K562 (cell line): Measurements from ENCODE around the gene SRBD1.

Experiments
- MXI1 ChIP-seq: IDR thresholded peaks from 2 replicates; pipeline ENCODE4 v1.6.1; 2011; ENCODE audit warnings: low read depth, mild to moderate bottlenecking, improper control_type of control experiment, low read length
- MYC ChIP-seq, 2 experiments: fragments of 250-450 bp in 1 of 2; sonication (Bioruptor Pico) in 1 of 2; IDR thresholded peaks; 2 replicates each; pipeline versions ENCODE4 v1.5.1 to v1.6.1; 2012 to 2021; ENCODE audit warnings: low read depth in 2 of 2, borderline replicate concordance in 1 of 2, improper control_type of control experiment in 1 of 2, low read length in 1 of 2, mild to moderate bottlenecking in 1 of 2, moderate library complexity in 1 of 2
- NFIC ChIP-seq: fragments of 450-650 bp; IDR thresholded peaks from 2 replicates; pipeline ENCODE4 v1.6.1; 2017; ENCODE audit warnings: mild to moderate bottlenecking, inconsistent platforms
- RBFOX2 ChIP-seq: fragments of 200-400 bp; formaldehyde crosslinking; IDR thresholded peaks from 2 replicates; pipeline ENCODE4 v1.6.1; 2017; ENCODE audit warnings: low read depth, mild to moderate bottlenecking, low read length, moderate library complexity
- SIN3A ChIP-seq, 2 experiments: fragments of 150-350 bp in 1 of 2; IDR thresholded peaks; 2 replicates each; pipeline ENCODE4 v1.6.1; 2011 to 2016; ENCODE audit warnings: borderline replicate concordance in 2 of 2, low read depth in 2 of 2, low read length in 2 of 2, mild to moderate bottlenecking in 2 of 2, moderate library complexity in 2 of 2; ENCODE audit not compliant: control insufficient read depth in 1 of 2
- TAF1 ChIP-seq: IDR thresholded peaks from 2 replicates; pipeline ENCODE4 v1.6.1; 2011; ENCODE audit warnings: mild to moderate bottlenecking, low read length, moderate library complexity; ENCODE audit not compliant: insufficient read depth, control insufficient read depth, severe bottlenecking; ENCODE audit errors: extremely low read depth
- ZNF318 ChIP-seq, 2 experiments: fragments of 450-650 bp; IDR thresholded peaks; 2 replicates each; pipeline ENCODE4 v1.6.1; 2016; ENCODE audit warnings: mild to moderate bottlenecking in 2 of 2, borderline replicate concordance in 1 of 2, low read depth in 1 of 2, moderate library complexity in 1 of 2
- ZNF41 ChIP-seq: fragments of 250-450 bp; sonication (Bioruptor Pico); conservative IDR thresholded peaks from 2 replicates; pipeline ENCODE4 v1.4.0; 2020; ENCODE audit warnings: mild to moderate bottlenecking
- ZNF764 ChIP-seq: fragments of 250-450 bp; sonication (Bioruptor Pico); IDR thresholded peaks from 2 replicates; pipeline ENCODE4 v1.4.0; 2020; ENCODE audit warnings: low read depth, mild to moderate bottlenecking, moderate library complexity
- TF ChIP-seq, protein P1 (sequence below), 2 experiments: fragments of 450-650 bp in 1 of 2; sonication (generic) in 1 of 2; formaldehyde crosslinking in 1 of 2; IDR thresholded peaks in 1 of 2; conservative IDR thresholded peaks in 1 of 2; 2 replicates each; pipeline versions ENCODE4 v1.6.1 to v1.8.1; 2016 to 2023; ENCODE audit warnings: mild to moderate bottlenecking in 2 of 2, moderate library complexity in 2 of 2, inconsistent platforms in 1 of 2, missing genetic modification reagents in 1 of 2

DNA sequence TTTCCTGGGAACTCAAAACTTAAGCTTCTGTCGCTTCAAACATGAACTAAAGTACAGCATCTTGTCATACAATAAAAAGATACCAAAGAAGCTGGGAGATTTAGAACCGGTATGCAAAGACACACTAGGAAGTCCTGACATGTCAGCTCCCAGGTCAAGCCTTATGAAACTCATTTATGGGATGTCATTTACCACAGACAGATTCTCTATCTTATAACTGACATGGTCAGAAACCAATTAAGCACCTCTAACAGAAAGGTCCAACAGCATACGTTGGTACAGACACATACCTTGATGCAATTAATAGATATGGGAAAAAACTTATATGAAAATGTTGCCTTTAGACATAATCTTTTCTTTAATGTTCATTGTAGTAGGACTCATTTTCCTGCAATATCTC lies 169.0 kb downstream of the SRBD1 start:
- no peak for TF ChIP-seq ZNF318 (IDR thresholded peaks at IDR 0.05; ENCODE audit: borderline replicate concordance in 1 of 2, low read depth in 1 of 2)
- no peak for TF ChIP-seq SIN3A (IDR thresholded peaks at IDR 0.05; ENCODE audit: borderline replicate concordance in 2 of 2, control insufficient read depth in 1 of 2, low read depth in 2 of 2, low read length in 2 of 2)
- no peak for TF ChIP-seq ZNF41
- no peak for TF ChIP-seq NFIC
- TF ChIP-seq TAF1: no peak
- TF ChIP-seq MXI1: no peak
- TF ChIP-seq, protein P1, sequence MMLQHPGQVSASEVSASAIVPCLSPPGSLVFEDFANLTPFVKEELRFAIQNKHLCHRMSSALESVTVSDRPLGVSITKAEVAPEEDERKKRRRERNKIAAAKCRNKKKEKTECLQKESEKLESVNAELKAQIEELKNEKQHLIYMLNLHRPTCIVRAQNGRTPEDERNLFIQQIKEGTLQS (IDR thresholded peaks at IDR 0.05): no peak
- TF ChIP-seq, protein P1 (CRISPR knock-in tag; conservative IDR thresholded peaks at IDR 0.05): no peak
- TF ChIP-seq MYC (IDR thresholded peaks at IDR 0.05; ENCODE audit: low read depth, low read length): no peak
- TF ChIP-seq MYC (CRISPR knock-in tag; IDR thresholded peaks at IDR 0.05; ENCODE audit: borderline replicate concordance, low read depth): no peak
- no peak for TF ChIP-seq RBFOX2
- TF ChIP-seq ZNF764 (CRISPR knock-in tag): no peak
